ENCODE measurements around the gene TFIP11.

Gene TFIP11

GRCh38 chr22:26489447-26490036, 22.7 kb downstream of the TFIP11 start:
- H3K4me3 ChIP-seq (ENCODE audit: low read depth, low read length), result no peak overlapping the region
- in situ Hi-C loops (cut with HindIII; ENCODE audit: low sequenced_read_pairs), result no loop called here
- TF ChIP-seq, protein P1, sequence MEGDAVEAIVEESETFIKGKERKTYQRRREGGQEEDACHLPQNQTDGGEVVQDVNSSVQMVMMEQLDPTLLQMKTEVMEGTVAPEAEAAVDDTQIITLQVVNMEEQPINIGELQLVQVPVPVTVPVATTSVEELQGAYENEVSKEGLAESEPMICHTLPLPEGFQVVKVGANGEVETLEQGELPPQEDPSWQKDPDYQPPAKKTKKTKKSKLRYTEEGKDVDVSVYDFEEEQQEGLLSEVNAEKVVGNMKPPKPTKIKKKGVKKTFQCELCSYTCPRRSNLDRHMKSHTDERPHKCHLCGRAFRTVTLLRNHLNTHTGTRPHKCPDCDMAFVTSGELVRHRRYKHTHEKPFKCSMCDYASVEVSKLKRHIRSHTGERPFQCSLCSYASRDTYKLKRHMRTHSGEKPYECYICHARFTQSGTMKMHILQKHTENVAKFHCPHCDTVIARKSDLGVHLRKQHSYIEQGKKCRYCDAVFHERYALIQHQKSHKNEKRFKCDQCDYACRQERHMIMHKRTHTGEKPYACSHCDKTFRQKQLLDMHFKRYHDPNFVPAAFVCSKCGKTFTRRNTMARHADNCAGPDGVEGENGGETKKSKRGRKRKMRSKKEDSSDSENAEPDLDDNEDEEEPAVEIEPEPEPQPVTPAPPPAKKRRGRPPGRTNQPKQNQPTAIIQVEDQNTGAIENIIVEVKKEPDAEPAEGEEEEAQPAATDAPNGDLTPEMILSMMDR (IDR thresholded peaks at IDR 0.05; ENCODE audit: low read depth, low read length, missing control alignments), result no peak
- DNase-seq (ENCODE audit: low read depth), result no peak

DNA sequence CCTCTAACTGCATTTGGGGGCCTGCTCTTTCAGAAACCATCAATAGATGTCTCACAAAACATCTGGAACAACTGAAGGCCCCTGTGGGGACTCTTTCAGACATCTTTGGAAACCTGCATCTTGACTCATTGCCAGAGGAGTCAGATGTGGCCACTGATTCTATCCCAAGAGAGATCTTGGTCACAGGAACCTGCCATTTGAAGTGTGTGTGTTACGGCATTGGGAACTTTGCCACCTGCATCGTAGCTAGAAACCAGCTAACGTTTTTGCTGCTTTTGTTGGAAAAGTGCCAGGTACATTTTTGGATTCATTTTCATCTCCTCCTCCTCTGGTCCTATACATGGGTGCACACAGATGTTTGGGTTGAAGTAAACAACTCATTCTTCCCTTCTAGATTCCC, 24.3 kb downstream of the TFIP11 start:
- in situ Hi-C loops (cut with HindIII; ENCODE audit: low sequenced_read_pairs), result no loop called here
- no peak overlapping the region for H3K4me3 ChIP-seq (ENCODE audit: low read depth, low read length)
- TF ChIP-seq, protein P1 (IDR thresholded peaks at IDR 0.05; ENCODE audit: low read depth, low read length, missing control alignments), result no peak
- no peak for DNase-seq (ENCODE audit: low read depth)

DNA sequence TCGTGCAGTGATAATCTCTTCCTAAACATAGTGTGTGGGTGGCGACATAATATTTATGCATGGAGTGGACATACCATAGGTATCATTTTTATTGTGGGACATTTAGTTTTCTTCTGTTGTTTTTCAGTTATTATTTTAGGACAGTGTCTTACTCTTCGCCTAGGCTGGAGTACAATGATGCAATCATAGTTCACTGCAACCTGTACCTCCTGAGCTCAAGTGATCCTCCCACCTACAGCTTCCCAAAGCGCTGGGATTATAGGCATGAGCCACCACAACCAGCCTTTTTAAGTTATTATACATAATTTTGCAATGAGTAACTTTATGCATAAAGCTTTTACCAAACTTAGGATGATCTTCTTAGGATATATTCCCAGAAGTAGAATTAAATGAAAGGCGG, 25.9 kb downstream of the TFIP11 start:
- no peak overlapping the region for H3K4me3 ChIP-seq (ENCODE audit: low read depth, low read length)
- DNase-seq (ENCODE audit: low read depth), result no peak
- TF ChIP-seq, protein P1 (IDR thresholded peaks at IDR 0.05; ENCODE audit: low read depth, low read length, missing control alignments), result no peak
- in situ Hi-C loops (cut with HindIII; ENCODE audit: low sequenced_read_pairs), result no loop called here

GRCh38 chr22:26485806-26486390, 26.4 kb downstream of the TFIP11 start:
- DNase-seq (ENCODE audit: low read depth), result no peak
- no peak overlapping the region for H3K4me3 ChIP-seq (ENCODE audit: low read depth, low read length)
- in situ Hi-C loops (cut with HindIII; ENCODE audit: low sequenced_read_pairs), result no loop called here
- TF ChIP-seq, protein P1 (IDR thresholded peaks at IDR 0.05; ENCODE audit: low read depth, low read length, missing control alignments), result no peak

- DNase-seq (ENCODE audit: low read depth), result no peak
- TF ChIP-seq, protein P1 (IDR thresholded peaks at IDR 0.05; ENCODE audit: low read depth, low read length, missing control alignments), result no peak
- in situ Hi-C loops (cut with HindIII; ENCODE audit: low sequenced_read_pairs), result no loop called here
- H3K4me3 ChIP-seq (ENCODE audit: low read depth, low read length), result peak overlapping the region; percentile 92
These were observed 27.3 kb downstream of the TFIP11 start for GRCh38 chr22:26485013-26485412.

DNA sequence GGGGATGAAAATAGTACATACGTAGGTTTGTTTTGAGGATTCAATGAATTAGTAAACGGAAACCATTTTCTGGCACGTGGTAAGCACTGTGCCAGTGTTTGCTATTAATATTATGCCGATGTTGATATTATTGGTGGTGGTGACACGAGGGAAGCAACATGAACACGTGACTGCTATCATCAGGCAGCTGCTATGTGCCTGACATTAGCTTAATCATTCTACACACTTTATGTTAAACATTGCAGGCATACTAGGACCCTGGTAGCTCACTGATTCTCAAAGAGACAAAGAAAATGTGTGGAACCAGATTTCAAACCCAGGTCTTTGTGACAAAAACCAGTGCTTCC, 27.9 kb downstream of the TFIP11 start:
- peak overlapping the region; percentile 92 for H3K4me3 ChIP-seq (ENCODE audit: low read depth, low read length)
- in situ Hi-C loops (cut with HindIII; ENCODE audit: low sequenced_read_pairs), result no loop called here
- TF ChIP-seq, protein P1 (IDR thresholded peaks at IDR 0.05; ENCODE audit: low read depth, low read length, missing control alignments), result no peak
- no peak for DNase-seq (ENCODE audit: low read depth)

All from astrocyte of the cerebellum (primary cell).